Bronchial epithelial cell (primary cell): ENCODE measurements around the gene MRPL39. TPM values are rescaled to one million over a fixed set of nuclear protein-coding genes. Genes with fewer than 3 reads are reported as not detected.

Experiments
- DNase-seq: peaks from one replicate; pipeline ENCODE4 v3.0.0-alpha.2; 2010; ENCODE audit warnings: low read depth
- FAIRE-seq: peaks from 2 replicates; lab custom pipeline; 2011; peaks lifted over from hg19 to GRCh38; lab: Jason Lieb, UNC
- H3K27me3 ChIP-seq: 2 replicates; pipeline ENCODE4 v1.5.1; 2011; ENCODE audit warnings: low read length; ENCODE audit not compliant: control insufficient read depth, insufficient read depth
- H3K36me3 ChIP-seq: 2 replicates; pipeline ENCODE4 v1.5.1; 2011; ENCODE audit warnings: low read length; ENCODE audit not compliant: control insufficient read depth, insufficient read depth
- H3K4me3 ChIP-seq: 2 replicates; pipeline ENCODE4 v1.5.1; 2011; ENCODE audit warnings: mild to moderate bottlenecking, low read depth, low read length, control low read depth
- CTCF ChIP-seq: IDR thresholded peaks from 2 replicates; pipeline ENCODE4 v1.5.1; 2011; ENCODE audit warnings: mild to moderate bottlenecking, moderate library complexity, low read length, control low read depth, inconsistent platforms; ENCODE audit not compliant: insufficient read depth, severe bottlenecking
- total RNA-seq: library from RNA; depleted of rRNA; stranded (reverse); fragments of >200 nt; gene quantifications from 2 replicates; pipeline ENCODE4 v1.2.1, GENCODE V29; 2014

Gene MRPL39
- total RNA-seq, 1 donor from 2014 or later = 26.6 TPM

- Histone ChIP-seq H3K27me3 (no peaks in the 10 kb centered on the region), H3K36me3 (no peaks in the 10 kb centered on the region), H3K4me3 (no peak overlapping the region)
- DNase-seq = no peak
- TF ChIP-seq CTCF = no peak
- FAIRE-seq = no peak
These were observed 37.6 kb downstream of the MRPL39 start for GRCh38 chr21:25569711-25570110.

GRCh38 chr21:25569084-25569483 is 38.2 kb downstream of the MRPL39 start:
- TF ChIP-seq CTCF = no peak
- H3K36me3 ChIP-seq = no peaks in the 10 kb centered on the region
- FAIRE-seq = no peak
- no peak for DNase-seq
- no peaks in the 10 kb centered on the region for H3K27me3 ChIP-seq
- H3K4me3 ChIP-seq = no peak overlapping the region

GRCh38 chr21:25568246-25568645 is 39.0 kb downstream of the MRPL39 start:
- TF ChIP-seq CTCF = no peak
- FAIRE-seq = no peak
- Histone ChIP-seq H3K4me3 (no peak overlapping the region), H3K36me3 (no peaks in the 10 kb centered on the region), H3K27me3 (no peaks in the 10 kb centered on the region)
- no peak for DNase-seq

DNA sequence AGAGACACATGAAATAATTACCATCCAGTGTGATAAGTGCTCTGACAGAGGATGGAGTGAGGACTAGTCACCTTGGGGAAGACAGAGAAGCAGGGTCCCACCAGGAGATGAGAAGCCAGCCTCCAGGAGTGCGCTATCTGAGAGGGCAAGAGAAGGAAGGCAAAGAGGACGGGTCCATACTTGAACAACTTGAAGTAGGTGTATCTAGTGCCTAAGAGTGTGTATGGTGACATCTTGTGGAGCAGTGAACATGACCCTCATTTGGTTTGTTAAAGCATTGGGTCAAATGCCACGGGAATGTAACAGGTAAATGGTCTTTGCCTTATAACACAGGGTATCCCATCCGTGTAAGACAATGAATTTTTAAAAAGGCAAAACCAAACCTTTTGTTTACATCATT is 39.8 kb downstream of the MRPL39 start:
- no peak overlapping the region for H3K4me3 ChIP-seq
- no peak for TF ChIP-seq CTCF
- H3K36me3 ChIP-seq = no peaks in the 10 kb centered on the region
- H3K27me3 ChIP-seq = no peaks in the 10 kb centered on the region
- no peak for DNase-seq
- FAIRE-seq = no peak

GRCh38 chr21:25566645-25567044 is 40.6 kb downstream of the MRPL39 start:
- H3K36me3 ChIP-seq = no peaks in the 10 kb centered on the region
- DNase-seq = no peak
- H3K27me3 ChIP-seq = no peaks in the 10 kb centered on the region
- TF ChIP-seq CTCF = no peak
- FAIRE-seq = no peak
- no peak overlapping the region for H3K4me3 ChIP-seq
